Measurements from ENCODE around the gene ZBTB20. TPM values are rescaled to one million over a fixed set of nuclear protein-coding genes. Genes with fewer than 3 reads are reported as not detected.
A peak's percentile ranks its signal among the peaks of the same experiment; 100 is the strongest.

Gene ZBTB20
- total RNA-seq, 1 experiment from 2014 or later, result 3.7 TPM

- TF ChIP-seq EZH2phosphoT487 (IDR thresholded peaks at IDR 0.05; ENCODE audit: borderline replicate concordance, low read length) (no peak), EZH2 (IDR thresholded peaks at IDR 0.05; ENCODE audit: low read length, unreplicated experiment) (no peak), CTCF (conservative IDR thresholded peaks at IDR 0.05; ENCODE audit: low read depth, low read length) (no peak)
- Histone ChIP-seq H3K9me3 (ENCODE audit: low read length) (no peaks in the 10 kb centered on the region), H3K9me2 (replicated peaks; ENCODE audit: low read length) (no peaks in the 10 kb centered on the region), H3K79me2 (ENCODE audit: low read length) (no peaks in the 10 kb centered on the region), H4K20me1 (ENCODE audit: low read length) (no peaks in the 10 kb centered on the region), H3K27ac (ENCODE audit: low read length) (peak overlapping the region; percentile 27), H3K36me3 (ENCODE audit: low read depth, low read length) (no peaks in the 10 kb centered on the region), H2AFZ (ENCODE audit: low read length) (no peak overlapping the region), H3K27me3 (ENCODE audit: low read length) (no peaks in the 10 kb centered on the region), H3F3A (ENCODE audit: low read length, unreplicated experiment) (no peaks in the 10 kb centered on the region), H3K4me3 (ENCODE audit: low read length) (no peak overlapping the region), H3K9ac (ENCODE audit: low read length) (no peak overlapping the region), H3K4me1 (ENCODE audit: insufficient read depth, low read length) (peaks cover 11% of the 10 kb centered on the region; the same call in 1 of the 2 replicates), H3K4me2 (ENCODE audit: low read length) (peak overlapping the region; percentile 29)
- CTCF ChIA-PET, result no interaction called here
- DNase-seq (peak; percentile 74), ATAC-seq (peak; percentile 99)
- intact Hi-C loops (cut with micrococcal nuclease), result no loop called here
- POLR2A ChIA-PET (ENCODE audit: unreplicated experiment), result no interaction called here
- no TSS peak for BruUV-seq (replicated peaks)
Observed at GRCh38 chr3:114551770-114552526, 595.1 kb downstream of the ZBTB20 start.

DNA sequence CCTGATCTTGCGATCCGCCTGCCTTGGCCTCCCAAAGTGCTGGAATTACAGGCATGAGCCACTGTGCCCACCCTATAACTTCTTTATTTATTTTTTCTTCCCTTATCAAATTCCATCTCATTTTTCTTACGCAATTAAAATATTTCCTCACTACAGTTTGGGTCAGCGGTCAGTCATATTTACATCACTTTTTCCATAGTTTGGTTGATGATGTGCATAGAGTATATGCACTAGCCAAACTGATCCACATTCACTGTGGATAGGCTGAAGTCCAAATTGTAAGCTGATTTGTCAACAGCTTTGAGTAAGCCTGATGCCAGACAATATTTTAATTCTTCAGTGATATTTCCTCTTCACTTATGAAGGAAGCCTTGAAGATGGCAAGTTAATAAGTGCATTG lies 596.9 kb downstream of the ZBTB20 start:
- no peak for DNase-seq
- CTCF ChIA-PET, result no interaction called here
- H3K27me3 ChIP-seq (ENCODE audit: low read length), result no peaks in the 10 kb centered on the region
- no TSS peak for BruUV-seq (replicated peaks)
- no peak overlapping the region for H3K27ac ChIP-seq (ENCODE audit: low read length)
- H3K9ac ChIP-seq (ENCODE audit: low read length), result no peak overlapping the region
- no peak overlapping the region for H3K4me2 ChIP-seq (ENCODE audit: low read length)
- H3K79me2 ChIP-seq (ENCODE audit: low read length), result no peaks in the 10 kb centered on the region
- no peak overlapping the region for H3K4me3 ChIP-seq (ENCODE audit: low read length)
- no peaks in the 10 kb centered on the region for H3F3A ChIP-seq (ENCODE audit: low read length, unreplicated experiment)
- H3K9me3 ChIP-seq (ENCODE audit: low read length), result no peaks in the 10 kb centered on the region
- peaks cover 11% of the 10 kb centered on the region; the same call in 1 of the 2 replicates for H3K4me1 ChIP-seq (ENCODE audit: insufficient read depth, low read length)
- H3K9me2 ChIP-seq (replicated peaks; ENCODE audit: low read length), result no peaks in the 10 kb centered on the region
- intact Hi-C loops (cut with micrococcal nuclease), result no loop called here
- ATAC-seq, result no peak
- POLR2A ChIA-PET (ENCODE audit: unreplicated experiment), result no interaction called here
- TF ChIP-seq EZH2phosphoT487 (IDR thresholded peaks at IDR 0.05; ENCODE audit: borderline replicate concordance, low read length) (no peak), CTCF (conservative IDR thresholded peaks at IDR 0.05; ENCODE audit: low read depth, low read length) (no peak), EZH2 (IDR thresholded peaks at IDR 0.05; ENCODE audit: low read length, unreplicated experiment) (no peak)
- no peak overlapping the region for H2AFZ ChIP-seq (ENCODE audit: low read length)
- no peaks in the 10 kb centered on the region for H3K36me3 ChIP-seq (ENCODE audit: low read depth, low read length)
- no peaks in the 10 kb centered on the region for H4K20me1 ChIP-seq (ENCODE audit: low read length)

- Histone ChIP-seq H3K9me2 (replicated peaks; ENCODE audit: low read length) (no peaks in the 10 kb centered on the region), H3K27me3 (ENCODE audit: low read length) (no peaks in the 10 kb centered on the region), H4K20me1 (ENCODE audit: low read length) (no peaks in the 10 kb centered on the region), H3F3A (ENCODE audit: low read length, unreplicated experiment) (no peaks in the 10 kb centered on the region), H3K36me3 (ENCODE audit: low read depth, low read length) (no peaks in the 10 kb centered on the region), H3K4me1 (ENCODE audit: insufficient read depth, low read length) (peaks cover 6% of the 10 kb centered on the region; the same call in 1 of the 2 replicates), H3K4me3 (ENCODE audit: low read length) (no peak overlapping the region), H3K4me2 (ENCODE audit: low read length) (no peak overlapping the region), H2AFZ (ENCODE audit: low read length) (no peak overlapping the region), H3K79me2 (ENCODE audit: low read length) (no peaks in the 10 kb centered on the region), H3K27ac (ENCODE audit: low read length) (no peak overlapping the region), H3K9ac (ENCODE audit: low read length) (no peak overlapping the region), H3K9me3 (ENCODE audit: low read length) (no peaks in the 10 kb centered on the region)
- TF ChIP-seq CTCF (conservative IDR thresholded peaks at IDR 0.05; ENCODE audit: low read depth, low read length) (no peak), EZH2phosphoT487 (IDR thresholded peaks at IDR 0.05; ENCODE audit: borderline replicate concordance, low read length) (no peak)
- DNase-seq (no peak), ATAC-seq (no peak)
- intact Hi-C loops (cut with micrococcal nuclease), result no loop called here
- BruUV-seq (replicated peaks), result no TSS peak
- ChIA-PET CTCF (no interaction called here), POLR2A (ENCODE audit: unreplicated experiment) (no interaction called here)
Observed at GRCh38 chr3:114545193-114545592, 601.9 kb downstream of the ZBTB20 start.

Measured in PC-3 (cell line).